HL-60 (cell line): ENCODE data around the gene RER1.

ENCODE experiments used
- DNase-seq, 2 experiments: peaks; one replicate each; pipeline ENCODE4 v3.0.0-alpha.2; 2010 to 2020; ENCODE audit warnings: low read depth in 1 of 2, low spot score in 1 of 2
- H3K27ac ChIP-seq: fragments of 250-450 bp; sonication (Bioruptor Pico); replicated peaks from 2 replicates; pipeline ENCODE4 v1.5.1; 2020; ENCODE audit warnings: mild to moderate bottlenecking, moderate library complexity
- H3K27me3 ChIP-seq: fragments of 250-450 bp; sonication (Bioruptor Pico); 2 replicates; pipeline ENCODE4 v1.5.1; 2021; ENCODE audit warnings: mild to moderate bottlenecking, moderate library complexity; ENCODE audit not compliant: insufficient read depth, poor library complexity, severe bottlenecking
- H3K4me3 ChIP-seq: replicated peaks from 2 replicates; pipeline ENCODE4 v1.5.1; 2011; ENCODE audit warnings: mild to moderate bottlenecking, control low read depth, low read length; ENCODE audit not compliant: insufficient read depth
- CTCF ChIP-seq: IDR thresholded peaks from one replicate; pipeline ENCODE4 v1.5.1; 2011; ENCODE audit warnings: low read length, control low read depth, inconsistent platforms; ENCODE audit not compliant: insufficient read depth
- GABPA ChIP-seq: IDR thresholded peaks from 2 replicates; pipeline ENCODE4 v1.6.1; 2012; ENCODE audit warnings: low read depth
- POLR2AphosphoS5 ChIP-seq: IDR thresholded peaks from 2 replicates; pipeline ENCODE4 v1.6.1; 2012; ENCODE audit warnings: low read depth
- SPI1 ChIP-seq: IDR thresholded peaks from 2 replicates; pipeline ENCODE4 v1.6.1; 2012; ENCODE audit warnings: low read depth, mild to moderate bottlenecking, borderline replicate concordance
- TF ChIP-seq, protein P1 (sequence below): IDR thresholded peaks from 2 replicates; pipeline ENCODE4 v1.6.1; 2012; ENCODE audit warnings: low read depth; ENCODE audit not compliant: insufficient replicate concordance

Gene RER1

GRCh38 chr1:2408859-2409276, 17.2 kb downstream of the RER1 start:
- Histone ChIP-seq H3K4me3 (no peak overlapping the region), H3K27ac (no peak overlapping the region), H3K27me3 (no peaks in the 10 kb centered on the region)
- DNase-seq, result no peak
- TF ChIP-seq POLR2AphosphoS5, result no peak
- no peak for TF ChIP-seq GABPA
- TF ChIP-seq, protein P1, sequence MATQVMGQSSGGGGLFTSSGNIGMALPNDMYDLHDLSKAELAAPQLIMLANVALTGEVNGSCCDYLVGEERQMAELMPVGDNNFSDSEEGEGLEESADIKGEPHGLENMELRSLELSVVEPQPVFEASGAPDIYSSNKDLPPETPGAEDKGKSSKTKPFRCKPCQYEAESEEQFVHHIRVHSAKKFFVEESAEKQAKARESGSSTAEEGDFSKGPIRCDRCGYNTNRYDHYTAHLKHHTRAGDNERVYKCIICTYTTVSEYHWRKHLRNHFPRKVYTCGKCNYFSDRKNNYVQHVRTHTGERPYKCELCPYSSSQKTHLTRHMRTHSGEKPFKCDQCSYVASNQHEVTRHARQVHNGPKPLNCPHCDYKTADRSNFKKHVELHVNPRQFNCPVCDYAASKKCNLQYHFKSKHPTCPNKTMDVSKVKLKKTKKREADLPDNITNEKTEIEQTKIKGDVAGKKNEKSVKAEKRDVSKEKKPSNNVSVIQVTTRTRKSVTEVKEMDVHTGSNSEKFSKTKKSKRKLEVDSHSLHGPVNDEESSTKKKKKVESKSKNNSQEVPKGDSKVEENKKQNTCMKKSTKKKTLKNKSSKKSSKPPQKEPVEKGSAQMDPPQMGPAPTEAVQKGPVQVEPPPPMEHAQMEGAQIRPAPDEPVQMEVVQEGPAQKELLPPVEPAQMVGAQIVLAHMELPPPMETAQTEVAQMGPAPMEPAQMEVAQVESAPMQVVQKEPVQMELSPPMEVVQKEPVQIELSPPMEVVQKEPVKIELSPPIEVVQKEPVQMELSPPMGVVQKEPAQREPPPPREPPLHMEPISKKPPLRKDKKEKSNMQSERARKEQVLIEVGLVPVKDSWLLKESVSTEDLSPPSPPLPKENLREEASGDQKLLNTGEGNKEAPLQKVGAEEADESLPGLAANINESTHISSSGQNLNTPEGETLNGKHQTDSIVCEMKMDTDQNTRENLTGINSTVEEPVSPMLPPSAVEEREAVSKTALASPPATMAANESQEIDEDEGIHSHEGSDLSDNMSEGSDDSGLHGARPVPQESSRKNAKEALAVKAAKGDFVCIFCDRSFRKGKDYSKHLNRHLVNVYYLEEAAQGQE, result no peak
- TF ChIP-seq CTCF, result no peak
- no peak for TF ChIP-seq SPI1

- H3K27ac ChIP-seq, result no peak overlapping the region
Observed at GRCh38 chr1:2409745-2410144, 18.1 kb downstream of the RER1 start.

DNA sequence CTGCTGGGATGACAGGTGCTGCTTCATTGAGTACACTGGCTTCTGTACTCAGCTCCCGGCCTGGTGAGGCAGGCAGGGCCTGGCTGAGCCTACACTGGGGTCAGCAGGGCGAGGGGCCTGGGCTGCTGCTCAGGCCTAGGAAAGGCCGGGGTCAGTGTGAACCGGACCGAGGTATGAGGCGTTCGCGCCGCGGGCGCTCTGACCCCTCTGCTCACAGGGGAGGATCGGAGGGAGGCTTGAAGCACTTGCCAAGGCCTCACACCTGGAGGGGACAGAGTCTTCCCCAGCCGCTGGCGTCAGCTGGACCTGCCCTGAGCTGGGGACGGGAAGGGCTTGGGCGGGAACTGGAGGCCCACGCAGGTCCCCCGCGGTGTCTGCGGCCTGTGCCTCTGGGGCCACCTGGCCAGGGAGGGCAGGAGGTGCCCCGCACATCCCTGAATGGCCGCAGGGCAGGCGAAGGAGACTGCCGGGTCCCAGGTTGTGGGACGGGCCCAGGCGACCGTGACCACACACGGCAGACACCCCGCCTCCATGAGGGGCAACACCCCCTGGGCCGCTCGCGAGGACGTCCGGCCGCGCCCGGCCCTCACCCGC, 20.3 kb downstream of the RER1 start:
- H3K4me3 ChIP-seq, result peak overlapping the region; percentile 97
- DNase-seq, result peak; percentile 20 to 57
- H3K27ac ChIP-seq, result peak overlapping the region; percentile 83
- H3K27me3 ChIP-seq, result peaks cover 16% of the 10 kb centered on the region
- TF ChIP-seq SPI1 (no peak), CTCF (no peak), GABPA (no peak), POLR2AphosphoS5 (0 out of 2 replicates have a peak, but pooled peaks have one; percentile 8)
- TF ChIP-seq, protein P1, result no peak

More at GRCh38 chr1:2409745-2410144, 18.1 kb downstream of the RER1 start:
- TF ChIP-seq POLR2AphosphoS5, result no peak
- TF ChIP-seq SPI1, result no peak
- no peak for TF ChIP-seq CTCF
- TF ChIP-seq GABPA, result no peak
- TF ChIP-seq, protein P1, result no peak
- no peak overlapping the region for H3K4me3 ChIP-seq
- no peaks in the 10 kb centered on the region for H3K27me3 ChIP-seq
- DNase-seq, result no peak
